Activated T-cell treated with anti-CD3 and anti-CD28 coated beads for 4 hours (primary cell): ENCODE measurements around the gene CLDN5.

ENCODE experiments used
- DNase-seq: peaks from one replicate; pipeline ENCODE4 v3.0.0-alpha.2; 2020

Gene CLDN5

GRCh38 chr22:19520566-19521305 is 3.5 kb downstream of the CLDN5 start:
- no peak for DNase-seq

- DNase-seq: no peak
These were observed 4.2 kb downstream of the CLDN5 start for GRCh38 chr22:19520007-19520406.

- DNase-seq: no peak
These were observed 4.9 kb downstream of the CLDN5 start for GRCh38 chr22:19519041-19519926.

GRCh38 chr22:19518635-19519034 is 5.6 kb downstream of the CLDN5 start:
- no peak for DNase-seq

- no peak for DNase-seq
These were observed 6.1 kb downstream of the CLDN5 start for GRCh38 chr22:19517919-19518611.

GRCh38 chr22:19517171-19517500 is 7.1 kb downstream of the CLDN5 start:
- DNase-seq: no peak

GRCh38 chr22:19516378-19517170 is 7.6 kb downstream of the CLDN5 start:
- DNase-seq: no peak

GRCh38 chr22:19515654-19516377 is 8.4 kb downstream of the CLDN5 start:
- no peak for DNase-seq

GRCh38 chr22:19514831-19515565 is 9.2 kb downstream of the CLDN5 start:
- DNase-seq: no peak

- no peak for DNase-seq
These were observed 10.4 kb downstream of the CLDN5 start for GRCh38 chr22:19513823-19514222.

GRCh38 chr22:19510919-19511341 is 13.3 kb downstream of the CLDN5 start:
- no peak for DNase-seq

- no peak for DNase-seq
These were observed 14.3 kb downstream of the CLDN5 start for GRCh38 chr22:19509923-19510322.

GRCh38 chr22:19509191-19509590 is 15.0 kb downstream of the CLDN5 start:
- no peak for DNase-seq

- no peak for DNase-seq
These were observed 16.0 kb downstream of the CLDN5 start for GRCh38 chr22:19508024-19508776.

GRCh38 chr22:19507534-19507861 is 16.7 kb downstream of the CLDN5 start:
- no peak for DNase-seq

- DNase-seq: no peak
These were observed 18.0 kb downstream of the CLDN5 start for GRCh38 chr22:19506212-19506611.

GRCh38 chr22:19505735-19506126 is 18.5 kb downstream of the CLDN5 start:
- no peak for DNase-seq

- DNase-seq: no peak
These were observed 19.1 kb downstream of the CLDN5 start for GRCh38 chr22:19504900-19505734.

- DNase-seq: no peak
These were observed 20.3 kb downstream of the CLDN5 start for GRCh38 chr22:19503869-19504268.

GRCh38 chr22:19503367-19503766 is 20.8 kb downstream of the CLDN5 start:
- no peak for DNase-seq
